ENCODE results near the gene SLC25A1. TPM values are rescaled to one million over a fixed set of nuclear protein-coding genes. Genes with fewer than 3 reads are reported as not detected.

Gene SLC25A1
- total RNA-seq, 6 experiments from 2014 or later, result 80.2 to 128 (median 114) TPM

GRCh38 chr22:19136915-19137314 is 41.6 kb downstream of the SLC25A1 start:
- intact Hi-C loops (cut with DNase I), result no loop called here
- 87% methylated on average over 5 of the region's 10 CpGs for WGBS (ENCODE audit: insufficient coverage, low coverage, low lambda C conversion rate, missing lambda C conversion rate)
- Histone ChIP-seq H3K4me3 (no peak overlapping the region), H3K9me3 (no peaks in the 10 kb centered on the region), H3K27me3 (no peaks in the 10 kb centered on the region), H3K4me1 (no peaks in the 10 kb centered on the region), H3K27ac (no peak overlapping the region), H3K36me3 (peaks cover 0 to 50% (median 18%) of the 10 kb centered on the region in 4 donors)
- DNase-seq, result no peak
- no peak for ATAC-seq
- TF ChIP-seq CTCF (IDR thresholded peaks at IDR 0.05) (no peak), POLR2A (IDR thresholded peaks at IDR 0.05) (no peak)

DNA sequence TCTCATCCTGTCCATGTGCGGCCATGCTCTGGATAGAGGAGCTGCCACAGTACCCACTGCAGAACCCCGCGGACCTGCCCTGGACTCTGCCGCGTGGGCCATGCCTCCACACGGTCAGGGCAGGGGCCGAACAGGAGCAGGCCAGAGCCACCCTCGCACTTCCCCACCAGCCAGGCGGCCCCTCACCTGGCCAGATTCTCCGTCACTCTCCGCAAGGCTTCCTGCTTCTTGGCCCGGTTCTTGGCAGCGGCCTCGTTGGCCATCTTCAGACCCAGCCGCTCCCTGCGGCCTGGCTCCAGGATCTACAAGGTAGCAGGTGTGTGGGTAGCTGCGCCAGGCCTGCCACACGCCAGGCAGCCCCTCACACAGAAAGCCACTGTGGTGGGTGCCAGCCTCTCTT is 43.7 kb downstream of the SLC25A1 start:
- TF ChIP-seq CTCF (IDR thresholded peaks at IDR 0.05), result no peak
- TF ChIP-seq POLR2A (IDR thresholded peaks at IDR 0.05), result no peak
- no peak overlapping the region for H3K4me3 ChIP-seq
- peaks cover 0 to 31% (median 15%) of the 10 kb centered on the region in 4 donors for H3K36me3 ChIP-seq
- no peaks in the 10 kb centered on the region for H3K9me3 ChIP-seq
- H3K27ac ChIP-seq, result no peak overlapping the region
- no peak for DNase-seq
- ATAC-seq, result no peak
- WGBS (ENCODE audit: insufficient coverage, low coverage, low lambda C conversion rate, missing lambda C conversion rate), result 96% methylated on average over 3 of the region's 18 CpGs
- no peaks in the 10 kb centered on the region for H3K27me3 ChIP-seq
- no peaks in the 10 kb centered on the region for H3K4me1 ChIP-seq
- intact Hi-C loops (cut with DNase I), result no loop called here

DNA sequence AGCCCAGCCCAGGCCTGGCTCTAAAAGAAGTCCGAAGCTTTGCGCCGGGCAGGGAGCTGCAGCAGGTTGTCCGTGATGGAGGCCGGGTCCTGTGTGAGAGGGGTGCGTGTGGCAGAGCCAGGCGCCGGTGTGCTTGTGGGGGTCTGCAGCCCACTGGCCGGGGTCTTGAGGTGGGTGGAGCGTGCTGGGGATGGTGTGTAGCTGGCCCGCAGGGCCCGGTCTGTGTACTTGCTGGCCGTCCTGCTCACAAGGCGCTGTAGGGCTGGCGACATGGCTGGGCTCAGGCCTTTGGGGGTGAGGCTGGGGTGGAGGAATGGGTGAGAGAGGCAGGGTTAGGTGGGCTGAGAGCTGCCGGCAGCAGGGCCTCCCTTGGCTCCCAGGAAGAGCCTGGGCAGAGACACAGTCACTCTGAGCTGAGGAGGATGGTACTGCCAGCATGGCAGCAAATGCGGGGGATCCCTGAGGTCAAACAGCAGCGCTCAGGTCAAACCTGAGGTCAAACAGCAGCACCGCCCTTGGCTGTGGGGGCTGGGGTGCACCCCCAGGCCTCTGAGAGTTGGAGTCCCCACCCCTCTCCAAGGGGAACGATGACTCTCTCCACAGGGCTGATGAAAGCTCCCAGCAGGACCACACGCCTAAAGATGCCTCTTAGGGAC is 44.2 kb downstream of the SLC25A1 start:
- Histone ChIP-seq H3K27ac (no peak overlapping the region), H3K9me3 (no peaks in the 10 kb centered on the region), H3K36me3 (peaks cover 0 to 26% (median 12%) of the 10 kb centered on the region in 4 donors), H3K4me1 (no peaks in the 10 kb centered on the region), H3K27me3 (no peaks in the 10 kb centered on the region), H3K4me3 (no peak overlapping the region)
- ATAC-seq (no peak), DNase-seq (no peak)
- TF ChIP-seq POLR2A (IDR thresholded peaks at IDR 0.05) (no peak), CTCF (IDR thresholded peaks at IDR 0.05) (no peak)
- intact Hi-C loops (cut with DNase I), result no loop called here
- no CpG with 5 or more reads among the region's 21 CpGs for WGBS (ENCODE audit: insufficient coverage, low coverage, low lambda C conversion rate, missing lambda C conversion rate)

GRCh38 chr22:19133561-19133960 is 45.0 kb downstream of the SLC25A1 start:
- no peaks in the 10 kb centered on the region for H3K27me3 ChIP-seq
- intact Hi-C loops (cut with DNase I), result no loop called here
- WGBS (ENCODE audit: insufficient coverage, low coverage, low lambda C conversion rate, missing lambda C conversion rate), result no CpG with 5 or more reads among the region's 13 CpGs
- peaks cover 0 to 19% (median 7%) of the 10 kb centered on the region in 4 donors for H3K36me3 ChIP-seq
- H3K27ac ChIP-seq, result no peak overlapping the region
- no peaks in the 10 kb centered on the region for H3K4me1 ChIP-seq
- TF ChIP-seq CTCF (IDR thresholded peaks at IDR 0.05) (no peak), POLR2A (IDR thresholded peaks at IDR 0.05) (no peak)
- H3K4me3 ChIP-seq, result no peak overlapping the region
- DNase-seq (no peak), ATAC-seq (no peak)
- H3K9me3 ChIP-seq, result no peaks in the 10 kb centered on the region
